ENCODE measurements around the gene ECD. TPM values are rescaled to one million over a fixed set of nuclear protein-coding genes. Genes with fewer than 3 reads are reported as not detected.

ECD gene
- polyA plus RNA-seq, 1 donor from 2014 or later: 30.0 TPM

DNA sequence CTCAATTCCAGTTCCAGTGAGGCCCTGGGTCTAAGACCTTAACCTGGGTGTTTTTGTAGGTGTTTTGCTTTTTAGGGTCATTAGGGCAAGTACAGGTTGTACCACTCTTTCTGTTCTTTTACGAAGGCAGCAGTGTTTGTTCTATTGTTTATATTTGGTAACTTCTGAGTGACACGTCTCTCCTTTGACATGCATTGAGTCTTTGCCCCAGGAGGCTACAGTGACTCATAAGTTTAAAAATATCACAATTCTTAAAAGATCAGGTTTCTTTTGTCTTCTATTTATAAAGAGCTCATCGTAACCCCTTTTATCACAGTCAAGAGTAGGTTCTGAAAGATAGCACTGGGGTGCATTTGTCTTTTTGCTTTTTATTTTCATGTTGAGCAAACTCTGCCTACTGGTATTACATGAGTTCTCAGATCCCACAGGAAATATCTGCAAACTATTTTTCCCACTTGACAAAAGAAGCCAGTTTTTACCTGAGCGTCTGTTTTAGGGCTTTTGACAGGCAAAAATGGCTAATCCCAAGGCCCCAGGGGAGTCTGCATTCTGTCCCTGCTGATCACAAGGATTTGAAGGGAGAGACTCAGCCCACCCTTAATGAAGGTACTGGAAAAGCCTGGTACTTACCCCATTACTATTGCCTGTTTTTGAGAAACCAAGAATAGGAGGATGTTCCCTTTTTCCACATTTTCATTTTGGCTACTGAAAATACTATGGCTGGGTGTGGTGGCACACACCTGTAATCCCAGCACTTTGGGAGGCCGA, 49.6 kb downstream of the ECD start:
- Histone ChIP-seq H3K4me2 (ENCODE audit: low read length) (no peak overlapping the region), H4K20me1 (ENCODE audit: insufficient read depth) (no peaks in the 10 kb centered on the region), H3K36me3 (ENCODE audit: insufficient read depth, low read length) (no peaks in the 10 kb centered on the region), H3K9me3 (ENCODE audit: low read length) (no peaks in the 10 kb centered on the region), H3K79me2 (replicated peaks; ENCODE audit: insufficient read depth, low read length) (no peaks in the 10 kb centered on the region), H3K27me3 (ENCODE audit: insufficient read depth, low read depth, low read length) (no peaks in the 10 kb centered on the region), H3K4me3 (ENCODE audit: low read length) (no peak overlapping the region), H3K27ac (ENCODE audit: low read length) (no peak overlapping the region), H3F3A (ENCODE audit: insufficient read depth, low read length, poor library complexity, severe bottlenecking) (no peaks in the 10 kb centered on the region), H3K9ac (ENCODE audit: low read length) (no peak overlapping the region), H2AFZ (ENCODE audit: low read depth, low read length) (no peak overlapping the region), H3K9me2 (ENCODE audit: insufficient read depth, low read length) (no peaks in the 10 kb centered on the region)
- no peak for TF ChIP-seq RAD21 (conservative IDR thresholded peaks at IDR 0.05)
- no peak for TF ChIP-seq POLR2AphosphoS5 (IDR thresholded peaks at IDR 0.05)
- TF ChIP-seq, protein P1, sequence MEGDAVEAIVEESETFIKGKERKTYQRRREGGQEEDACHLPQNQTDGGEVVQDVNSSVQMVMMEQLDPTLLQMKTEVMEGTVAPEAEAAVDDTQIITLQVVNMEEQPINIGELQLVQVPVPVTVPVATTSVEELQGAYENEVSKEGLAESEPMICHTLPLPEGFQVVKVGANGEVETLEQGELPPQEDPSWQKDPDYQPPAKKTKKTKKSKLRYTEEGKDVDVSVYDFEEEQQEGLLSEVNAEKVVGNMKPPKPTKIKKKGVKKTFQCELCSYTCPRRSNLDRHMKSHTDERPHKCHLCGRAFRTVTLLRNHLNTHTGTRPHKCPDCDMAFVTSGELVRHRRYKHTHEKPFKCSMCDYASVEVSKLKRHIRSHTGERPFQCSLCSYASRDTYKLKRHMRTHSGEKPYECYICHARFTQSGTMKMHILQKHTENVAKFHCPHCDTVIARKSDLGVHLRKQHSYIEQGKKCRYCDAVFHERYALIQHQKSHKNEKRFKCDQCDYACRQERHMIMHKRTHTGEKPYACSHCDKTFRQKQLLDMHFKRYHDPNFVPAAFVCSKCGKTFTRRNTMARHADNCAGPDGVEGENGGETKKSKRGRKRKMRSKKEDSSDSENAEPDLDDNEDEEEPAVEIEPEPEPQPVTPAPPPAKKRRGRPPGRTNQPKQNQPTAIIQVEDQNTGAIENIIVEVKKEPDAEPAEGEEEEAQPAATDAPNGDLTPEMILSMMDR (IDR thresholded peaks at IDR 0.05; ENCODE audit: poor library complexity, severe bottlenecking): no peak
- TF ChIP-seq EP300 (conservative IDR thresholded peaks at IDR 0.05; ENCODE audit: poor library complexity, severe bottlenecking): no peak
- TF ChIP-seq, protein P2, sequence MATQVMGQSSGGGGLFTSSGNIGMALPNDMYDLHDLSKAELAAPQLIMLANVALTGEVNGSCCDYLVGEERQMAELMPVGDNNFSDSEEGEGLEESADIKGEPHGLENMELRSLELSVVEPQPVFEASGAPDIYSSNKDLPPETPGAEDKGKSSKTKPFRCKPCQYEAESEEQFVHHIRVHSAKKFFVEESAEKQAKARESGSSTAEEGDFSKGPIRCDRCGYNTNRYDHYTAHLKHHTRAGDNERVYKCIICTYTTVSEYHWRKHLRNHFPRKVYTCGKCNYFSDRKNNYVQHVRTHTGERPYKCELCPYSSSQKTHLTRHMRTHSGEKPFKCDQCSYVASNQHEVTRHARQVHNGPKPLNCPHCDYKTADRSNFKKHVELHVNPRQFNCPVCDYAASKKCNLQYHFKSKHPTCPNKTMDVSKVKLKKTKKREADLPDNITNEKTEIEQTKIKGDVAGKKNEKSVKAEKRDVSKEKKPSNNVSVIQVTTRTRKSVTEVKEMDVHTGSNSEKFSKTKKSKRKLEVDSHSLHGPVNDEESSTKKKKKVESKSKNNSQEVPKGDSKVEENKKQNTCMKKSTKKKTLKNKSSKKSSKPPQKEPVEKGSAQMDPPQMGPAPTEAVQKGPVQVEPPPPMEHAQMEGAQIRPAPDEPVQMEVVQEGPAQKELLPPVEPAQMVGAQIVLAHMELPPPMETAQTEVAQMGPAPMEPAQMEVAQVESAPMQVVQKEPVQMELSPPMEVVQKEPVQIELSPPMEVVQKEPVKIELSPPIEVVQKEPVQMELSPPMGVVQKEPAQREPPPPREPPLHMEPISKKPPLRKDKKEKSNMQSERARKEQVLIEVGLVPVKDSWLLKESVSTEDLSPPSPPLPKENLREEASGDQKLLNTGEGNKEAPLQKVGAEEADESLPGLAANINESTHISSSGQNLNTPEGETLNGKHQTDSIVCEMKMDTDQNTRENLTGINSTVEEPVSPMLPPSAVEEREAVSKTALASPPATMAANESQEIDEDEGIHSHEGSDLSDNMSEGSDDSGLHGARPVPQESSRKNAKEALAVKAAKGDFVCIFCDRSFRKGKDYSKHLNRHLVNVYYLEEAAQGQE (IDR thresholded peaks at IDR 0.05; ENCODE audit: borderline replicate concordance): no peak

DNA sequence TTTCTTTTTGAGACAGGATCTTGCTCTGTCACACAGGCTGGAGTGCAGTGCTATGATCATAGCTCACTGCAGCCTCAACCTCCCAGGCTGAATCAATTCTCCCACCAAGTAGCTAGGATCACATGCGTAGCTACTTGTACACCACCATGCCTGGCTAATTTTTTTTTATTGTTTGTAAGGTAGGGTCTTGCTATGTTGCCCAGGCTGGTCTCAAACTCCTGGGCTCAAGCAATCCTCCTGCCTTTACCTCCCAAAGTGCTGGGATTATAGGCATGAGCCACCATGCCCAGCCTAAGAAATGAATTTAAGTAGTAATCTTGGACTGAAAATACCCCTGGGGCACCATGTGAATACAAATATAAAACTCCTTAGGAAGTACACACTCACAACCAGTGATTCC, 51.8 kb downstream of the ECD start:
- TF ChIP-seq SMC3 (conservative IDR thresholded peaks at IDR 0.05; ENCODE audit: poor library complexity) (no peak), RAD21 (conservative IDR thresholded peaks at IDR 0.05) (no peak), TAF1 (IDR thresholded peaks at IDR 0.05; ENCODE audit: low read depth) (no peak), EZH2 (IDR thresholded peaks at IDR 0.05; ENCODE audit: borderline replicate concordance, insufficient read depth, low read length, poor library complexity, severe bottlenecking) (no peak), MXI1 (conservative IDR thresholded peaks at IDR 0.05; ENCODE audit: poor library complexity, severe bottlenecking) (no peak), POLR2AphosphoS5 (IDR thresholded peaks at IDR 0.05) (no peak), EP300 (conservative IDR thresholded peaks at IDR 0.05; ENCODE audit: poor library complexity, severe bottlenecking) (no peak)
- TF ChIP-seq, protein P1 (IDR thresholded peaks at IDR 0.05; ENCODE audit: poor library complexity, severe bottlenecking): no peak
- TF ChIP-seq, protein P2 (IDR thresholded peaks at IDR 0.05; ENCODE audit: borderline replicate concordance): no peak
- H2AFZ ChIP-seq (ENCODE audit: low read depth, low read length): no peak overlapping the region

More for the DNA sequence above, 51.8 kb downstream of the ECD start:
- no peaks in the 10 kb centered on the region for H3F3A ChIP-seq (ENCODE audit: insufficient read depth, low read length, poor library complexity, severe bottlenecking)
- H3K27me3 ChIP-seq (ENCODE audit: insufficient read depth, low read depth, low read length): no peaks in the 10 kb centered on the region
- no peak overlapping the region for H3K27ac ChIP-seq (ENCODE audit: low read length)
- no peaks in the 10 kb centered on the region for H3K79me2 ChIP-seq (replicated peaks; ENCODE audit: insufficient read depth, low read length)
- no peaks in the 10 kb centered on the region for H3K9me3 ChIP-seq (ENCODE audit: low read length)
- H3K9ac ChIP-seq (ENCODE audit: low read length): no peak overlapping the region
- H3K36me3 ChIP-seq (ENCODE audit: insufficient read depth, low read length): no peaks in the 10 kb centered on the region
- H3K4me2 ChIP-seq (ENCODE audit: low read length): no peak overlapping the region
- H3K9me2 ChIP-seq (ENCODE audit: insufficient read depth, low read length): no peaks in the 10 kb centered on the region
- H3K4me3 ChIP-seq (ENCODE audit: low read length): no peak overlapping the region
- H4K20me1 ChIP-seq (ENCODE audit: insufficient read depth): no peaks in the 10 kb centered on the region
